ENCODE results near the gene NPFF. TPM values are rescaled to one million over a fixed set of nuclear protein-coding genes. Genes with fewer than 3 reads are reported as not detected.

NPFF gene
- total and polyA plus RNA-seq, 2 experiments from 2014 or later = not detected

GRCh38 chr12:53489242-53489864, 17.9 kb downstream of the NPFF start:
- Histone ChIP-seq H3K4me2 (ENCODE audit: unreplicated experiment) (no peak overlapping the region), H3K27me3 (replicated peaks; ENCODE audit: insufficient read depth) (no peaks in the 10 kb centered on the region), H3K4me1 (ENCODE audit: insufficient read depth) (peaks cover 9% of the 10 kb centered on the region; the same call in 1 of the 2 replicates), H2AFZ (no peak overlapping the region), H3K9me3 (ENCODE audit: low read depth) (no peaks in the 10 kb centered on the region), H3K4me3 (no peak overlapping the region), H3K27ac (no peak overlapping the region), H3F3A (ENCODE audit: insufficient read depth) (peaks cover 5% of the 10 kb centered on the region), H4K20me1 (ENCODE audit: insufficient read depth) (no peaks in the 10 kb centered on the region), H3K9ac (no peak overlapping the region), H3K79me2 (ENCODE audit: insufficient read depth) (peaks cover 42% of the 10 kb centered on the region), H3K9me2 (ENCODE audit: insufficient read depth) (no peaks in the 10 kb centered on the region), H3K36me3 (ENCODE audit: low read depth) (no peaks in the 10 kb centered on the region)
- DNase-seq = no peak
- in situ Hi-C loops (cut with MboI) = no loop called here
- WGBS, 2 experiments (ENCODE audit: low coverage in 1 of 2, low lambda C conversion rate in 2 of 2, missing lambda C conversion rate in 2 of 2) = 89 to 97% methylated on average over 5 of the region's 5 CpGs
- no peak for TF ChIP-seq EZH2phosphoT487 (IDR thresholded peaks at IDR 0.05; ENCODE audit: insufficient read depth, low read depth)
- TF ChIP-seq EZH2 (IDR thresholded peaks at IDR 0.05; ENCODE audit: insufficient read depth, poor library complexity, severe bottlenecking) = no peak

DNA sequence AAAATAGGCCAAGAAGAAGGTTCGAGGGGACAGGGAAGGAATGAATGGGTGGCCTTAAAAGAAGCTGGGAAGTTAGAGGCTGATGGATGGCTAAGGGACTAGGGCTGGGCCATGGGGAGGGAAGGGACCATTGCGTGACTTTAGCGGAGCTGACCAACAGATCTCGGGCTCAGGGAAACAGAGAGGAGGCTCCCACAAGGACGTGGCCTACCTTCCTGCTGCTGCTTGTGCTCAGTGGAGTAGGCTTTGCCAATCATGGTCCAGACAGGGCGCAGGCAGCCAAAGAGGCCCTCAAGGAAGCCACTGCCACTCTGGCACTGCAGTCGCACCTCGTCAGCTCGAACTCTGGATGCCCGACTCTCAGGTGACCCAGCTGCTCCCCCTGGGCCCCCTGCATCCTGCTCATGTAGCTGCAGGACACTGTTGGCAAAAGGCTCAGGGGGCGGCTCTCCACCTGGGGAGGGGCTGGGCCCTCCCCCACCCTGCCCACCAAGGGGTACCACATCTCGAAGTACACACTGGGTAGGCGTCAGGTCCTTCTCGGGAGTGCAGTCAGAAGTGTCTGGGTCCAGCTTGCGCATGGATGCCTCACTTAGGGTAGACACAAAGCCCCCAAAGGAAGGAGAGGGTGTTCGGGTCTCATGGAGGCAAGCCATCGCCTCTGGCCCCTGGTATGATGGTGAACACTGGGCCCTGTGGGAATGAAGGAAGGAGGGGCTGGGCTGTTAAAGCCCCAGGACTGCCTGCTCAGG, 20.4 kb downstream of the NPFF start:
- peaks cover 23% of the 10 kb centered on the region for H3F3A ChIP-seq (ENCODE audit: insufficient read depth)
- TF ChIP-seq EZH2phosphoT487 (IDR thresholded peaks at IDR 0.05; ENCODE audit: insufficient read depth, low read depth) (no peak), EZH2 (IDR thresholded peaks at IDR 0.05; ENCODE audit: insufficient read depth, poor library complexity, severe bottlenecking) (no peak)
- 75 to 79% methylated on average over 17 of the region's 17 CpGs for WGBS, 2 experiments (ENCODE audit: low coverage in 1 of 2, low lambda C conversion rate in 2 of 2, missing lambda C conversion rate in 2 of 2)
- H4K20me1 ChIP-seq (ENCODE audit: insufficient read depth) = peaks cover 4% of the 10 kb centered on the region; the same call in 1 of the 2 replicates
- H3K27me3 ChIP-seq (replicated peaks; ENCODE audit: insufficient read depth) = no peaks in the 10 kb centered on the region
- no peak overlapping the region for H2AFZ ChIP-seq
- in situ Hi-C loops (cut with MboI) = no loop called here
- no peak overlapping the region for H3K9ac ChIP-seq
- H3K4me1 ChIP-seq (ENCODE audit: insufficient read depth) = peaks cover under 1% of the 10 kb centered on the region
- peaks cover 32% of the 10 kb centered on the region for H3K79me2 ChIP-seq (ENCODE audit: insufficient read depth)
- H3K4me2 ChIP-seq (ENCODE audit: unreplicated experiment) = no peak overlapping the region
- H3K9me2 ChIP-seq (ENCODE audit: insufficient read depth) = no peaks in the 10 kb centered on the region
- H3K4me3 ChIP-seq = no peak overlapping the region
- peaks cover 16% of the 10 kb centered on the region for H3K36me3 ChIP-seq (ENCODE audit: low read depth)
- H3K9me3 ChIP-seq (ENCODE audit: low read depth) = no peaks in the 10 kb centered on the region
- DNase-seq = no peak
- H3K27ac ChIP-seq = no peak overlapping the region

DNA sequence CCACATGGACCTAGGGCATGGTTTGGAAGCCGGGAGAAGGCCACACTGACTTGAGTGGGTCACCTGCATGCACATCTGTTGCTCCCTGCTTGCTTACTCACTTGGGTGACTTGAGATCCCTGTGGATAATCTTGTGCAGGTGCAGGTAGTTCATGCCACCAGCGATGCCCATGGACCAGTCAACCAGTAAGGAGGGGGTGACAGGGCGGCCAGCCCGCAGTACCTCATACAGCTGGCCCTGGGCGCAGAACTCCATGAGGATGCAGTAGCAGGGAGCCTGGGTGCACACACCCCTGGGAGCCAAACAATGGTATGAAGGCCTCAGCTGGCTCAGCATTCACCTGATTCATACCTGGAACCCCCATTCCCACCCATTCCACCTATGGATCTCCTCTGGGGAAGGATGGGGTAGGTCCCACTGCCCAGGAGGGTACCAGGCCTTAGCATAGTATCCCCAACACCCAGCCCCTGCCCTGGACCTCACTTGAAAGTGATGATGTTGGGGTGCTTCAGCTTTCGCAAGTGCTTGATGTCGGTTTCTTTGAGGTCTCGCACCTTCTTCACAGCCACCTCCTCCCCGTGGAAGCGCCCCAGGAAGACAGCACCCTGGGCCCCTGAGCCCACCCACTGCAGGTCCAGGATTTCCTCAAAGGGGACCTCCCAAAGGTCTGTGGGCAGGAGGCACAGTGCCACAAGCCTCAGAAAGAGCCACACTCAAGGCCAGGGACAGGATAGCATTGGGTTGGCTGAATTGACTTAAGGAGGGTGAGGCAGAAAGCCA, 21.1 kb downstream of the NPFF start:
- Histone ChIP-seq H3K27ac (no peak overlapping the region), H3K36me3 (ENCODE audit: low read depth) (peaks cover 20% of the 10 kb centered on the region), H3K27me3 (replicated peaks; ENCODE audit: insufficient read depth) (no peaks in the 10 kb centered on the region), H3K4me3 (no peak overlapping the region), H3F3A (ENCODE audit: insufficient read depth) (peaks cover 31% of the 10 kb centered on the region), H3K9me3 (ENCODE audit: low read depth) (no peaks in the 10 kb centered on the region), H3K9ac (no peak overlapping the region), H3K9me2 (ENCODE audit: insufficient read depth) (no peaks in the 10 kb centered on the region), H2AFZ (no peak overlapping the region), H3K79me2 (ENCODE audit: insufficient read depth) (peaks cover 28% of the 10 kb centered on the region), H3K4me2 (ENCODE audit: unreplicated experiment) (no peak overlapping the region), H4K20me1 (ENCODE audit: insufficient read depth) (peaks cover 7% of the 10 kb centered on the region; the same call in 1 of the 2 replicates), H3K4me1 (ENCODE audit: insufficient read depth) (peaks cover 8% of the 10 kb centered on the region)
- no peak for TF ChIP-seq EZH2 (IDR thresholded peaks at IDR 0.05; ENCODE audit: insufficient read depth, poor library complexity, severe bottlenecking)
- TF ChIP-seq EZH2phosphoT487 (IDR thresholded peaks at IDR 0.05; ENCODE audit: insufficient read depth, low read depth) = no peak
- no peak for DNase-seq
- WGBS, 2 experiments (ENCODE audit: low coverage in 1 of 2, low lambda C conversion rate in 2 of 2, missing lambda C conversion rate in 2 of 2) = 89 to 92% methylated on average over 10 of the region's 10 CpGs
- in situ Hi-C loops (cut with MboI) = no loop called here

All from GM23248 (cell line).